Neural cell (in vitro differentiated cells): ENCODE data around the gene SLIT3.

Experiments used
- EP300 ChIP-seq: fragments of 450-650 bp; conservative IDR thresholded peaks from 2 replicates; pipeline ENCODE4 v1.6.1; 2014; ENCODE audit warnings: antibody characterized with exemption, mild to moderate bottlenecking, moderate library complexity; ENCODE audit not compliant: poor library complexity, severe bottlenecking
- EZH2 ChIP-seq: fragments of 200-600, 300-800 bp; shearing (Covaris generic), sonication (generic); IDR thresholded peaks from 2 replicates; pipeline ENCODE4 v1.6.1; 2014; ENCODE audit warnings: antibody characterized with exemption, low read length, borderline replicate concordance, mild to moderate bottlenecking; ENCODE audit not compliant: insufficient read depth, poor library complexity, severe bottlenecking
- MXI1 ChIP-seq: fragments of 450-650 bp; conservative IDR thresholded peaks from 2 replicates; pipeline ENCODE4 v1.6.1; 2014; ENCODE audit warnings: antibody characterized with exemption, mild to moderate bottlenecking; ENCODE audit not compliant: poor library complexity, severe bottlenecking
- POLR2AphosphoS5 ChIP-seq: IDR thresholded peaks from 2 replicates; pipeline ENCODE4 v1.6.1; 2012
- RAD21 ChIP-seq: fragments of 450-650 bp; conservative IDR thresholded peaks from 2 replicates; pipeline ENCODE4 v1.6.1; 2014; ENCODE audit warnings: antibody characterized with exemption, mild to moderate bottlenecking, moderate library complexity
- REST ChIP-seq: IDR thresholded peaks from 2 replicates; pipeline ENCODE4 v1.6.1; 2012; ENCODE audit warnings: borderline replicate concordance
- SMC3 ChIP-seq: fragments of 450-650 bp; conservative IDR thresholded peaks from 2 replicates; pipeline ENCODE4 v1.6.1; 2014; ENCODE audit warnings: antibody characterized with exemption, mild to moderate bottlenecking, moderate library complexity; ENCODE audit not compliant: poor library complexity
- TAF1 ChIP-seq: IDR thresholded peaks from 2 replicates; pipeline ENCODE4 v1.6.1; 2012; ENCODE audit warnings: low read depth
- TF ChIP-seq, protein P1 (sequence below): fragments of 450-650 bp; IDR thresholded peaks from 2 replicates; pipeline ENCODE4 v1.5.1; 2014; ENCODE audit warnings: antibody characterized with exemption, mild to moderate bottlenecking, moderate library complexity; ENCODE audit not compliant: poor library complexity, severe bottlenecking

GRCh38 chr5:169243651-169244422 is 57.1 kb downstream of the SLIT3 start:
- TF ChIP-seq, protein P1, sequence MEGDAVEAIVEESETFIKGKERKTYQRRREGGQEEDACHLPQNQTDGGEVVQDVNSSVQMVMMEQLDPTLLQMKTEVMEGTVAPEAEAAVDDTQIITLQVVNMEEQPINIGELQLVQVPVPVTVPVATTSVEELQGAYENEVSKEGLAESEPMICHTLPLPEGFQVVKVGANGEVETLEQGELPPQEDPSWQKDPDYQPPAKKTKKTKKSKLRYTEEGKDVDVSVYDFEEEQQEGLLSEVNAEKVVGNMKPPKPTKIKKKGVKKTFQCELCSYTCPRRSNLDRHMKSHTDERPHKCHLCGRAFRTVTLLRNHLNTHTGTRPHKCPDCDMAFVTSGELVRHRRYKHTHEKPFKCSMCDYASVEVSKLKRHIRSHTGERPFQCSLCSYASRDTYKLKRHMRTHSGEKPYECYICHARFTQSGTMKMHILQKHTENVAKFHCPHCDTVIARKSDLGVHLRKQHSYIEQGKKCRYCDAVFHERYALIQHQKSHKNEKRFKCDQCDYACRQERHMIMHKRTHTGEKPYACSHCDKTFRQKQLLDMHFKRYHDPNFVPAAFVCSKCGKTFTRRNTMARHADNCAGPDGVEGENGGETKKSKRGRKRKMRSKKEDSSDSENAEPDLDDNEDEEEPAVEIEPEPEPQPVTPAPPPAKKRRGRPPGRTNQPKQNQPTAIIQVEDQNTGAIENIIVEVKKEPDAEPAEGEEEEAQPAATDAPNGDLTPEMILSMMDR = no peak
- TF ChIP-seq EZH2 (no peak), RAD21 (no peak), EP300 (no peak), POLR2AphosphoS5 (no peak), REST (no peak), SMC3 (no peak), MXI1 (no peak), TAF1 (no peak)
